MM.1S (cell line): Measurements from ENCODE around the gene KLHL3.

Experiments used
- CTCF ChIP-seq: fragments of 300-600 bp; sonication (generic); IDR thresholded peaks from 2 replicates; pipeline ENCODE4 v1.5.1; 2016; ENCODE audit warnings: antibody characterized with exemption, low read length, mixed read lengths
- EZH2 ChIP-seq: fragments of 300-600 bp; sonication (generic); optimal IDR thresholded peaks from 2 replicates; pipeline ENCODE3; 2017; ENCODE audit warnings: low read depth, mild to moderate bottlenecking, antibody characterized with exemption, low read length, mixed read lengths
- EZH2phosphoT487 ChIP-seq: fragments of 300-600 bp; sonication (generic); IDR thresholded peaks from 2 replicates; pipeline ENCODE4 v1.6.1; 2018; ENCODE audit warnings: antibody characterized with exemption, low read length

GRCh38 chr5:137647401-137647800, 88.5 kb downstream of the KLHL3 start:
- TF ChIP-seq CTCF, result no peak
- TF ChIP-seq EZH2, result no peak
- TF ChIP-seq EZH2phosphoT487, result no peak
